Mesenchymal stem cell (in vitro differentiated cells and primary cell): ENCODE data around the gene CCDC150.

Experiments
- DNase-seq: peaks from one replicate; pipeline ENCODE4 v3.0.0-alpha.2; 2013
- H2AFZ ChIP-seq: one replicate; pipeline ENCODE4 v1.6.1; 2013; ENCODE audit warnings: low read depth, mild to moderate bottlenecking, control low read depth, inconsistent platforms, low read length, moderate library complexity
- H2AK5ac ChIP-seq: 2 replicates; pipeline ENCODE4 v1.6.1; 2013; ENCODE audit warnings: low read length, moderate library complexity, mild to moderate bottlenecking, inconsistent platforms; ENCODE audit not compliant: severe bottlenecking
- H2BK120ac ChIP-seq: one replicate; pipeline ENCODE4 v1.6.1; 2013; ENCODE audit warnings: low read depth, mild to moderate bottlenecking, inconsistent platforms, low read length, moderate library complexity
- H2BK12ac ChIP-seq, 2 experiments: one replicate each; pipeline ENCODE4 v1.6.1; 2013; ENCODE audit warnings: inconsistent platforms in 2 of 2, low read length in 2 of 2, mild to moderate bottlenecking in 2 of 2, moderate library complexity in 2 of 2, control low read depth in 1 of 2
- H2BK15ac ChIP-seq: one replicate; pipeline ENCODE4 v1.6.1; 2013; ENCODE audit warnings: mild to moderate bottlenecking, low read depth, inconsistent platforms; ENCODE audit not compliant: poor library complexity, severe bottlenecking
- H2BK5ac ChIP-seq: 2 replicates; pipeline ENCODE4 v1.6.1; 2013; ENCODE audit warnings: low read depth, mild to moderate bottlenecking, low read length, control low read depth, inconsistent platforms; ENCODE audit not compliant: poor library complexity, severe bottlenecking
- H3K14ac ChIP-seq, 2 experiments: one replicate each; pipeline ENCODE4 v1.6.1; 2013; ENCODE audit warnings: inconsistent platforms in 2 of 2, low read length in 2 of 2, control low read depth in 1 of 2, mild to moderate bottlenecking in 1 of 2, moderate library complexity in 1 of 2
- H3K18ac ChIP-seq, 2 experiments: one replicate each; pipeline ENCODE4 v1.6.1; 2013; ENCODE audit warnings: inconsistent platforms in 2 of 2, low read length in 2 of 2, control low read depth in 1 of 2, low read depth in 1 of 2, mild to moderate bottlenecking in 1 of 2
- H3K23ac ChIP-seq, 2 experiments: one replicate each; pipeline ENCODE4 v1.6.1; 2013; ENCODE audit warnings: inconsistent platforms in 2 of 2, low read length in 2 of 2, mild to moderate bottlenecking in 2 of 2, moderate library complexity in 2 of 2, control low read depth in 1 of 2
- H3K27ac ChIP-seq: 2 replicates; pipeline ENCODE4 v1.5.1; 2013; ENCODE audit warnings: mild to moderate bottlenecking, moderate library complexity, low read length, control low read depth, inconsistent platforms; ENCODE audit not compliant: poor library complexity, severe bottlenecking
- H3K27me3 ChIP-seq, 2 experiments: 2 replicates each; pipeline versions ENCODE4 v1.6.1 to v1.7.0; 2013; ENCODE audit warnings: low read length in 2 of 2, mild to moderate bottlenecking in 2 of 2, moderate library complexity in 2 of 2, control low read depth in 1 of 2, inconsistent platforms in 1 of 2; ENCODE audit not compliant: control insufficient read depth in 1 of 2, insufficient read depth in 1 of 2
- H3K36me3 ChIP-seq, 2 experiments: 2 replicates each; pipeline versions ENCODE4 v1.6.1 to v1.7.0; 2013; ENCODE audit warnings: low read length in 2 of 2, control low read depth in 1 of 2, inconsistent platforms in 1 of 2, low read depth in 1 of 2, mild to moderate bottlenecking in 1 of 2; ENCODE audit not compliant: insufficient read depth in 2 of 2, control insufficient read depth in 1 of 2
- H3K4ac ChIP-seq, 2 experiments: one replicate each; pipeline ENCODE4 v1.6.1; 2013; ENCODE audit warnings: inconsistent platforms in 2 of 2, low read length in 2 of 2, mild to moderate bottlenecking in 2 of 2, moderate library complexity in 2 of 2, control low read depth in 1 of 2, low read depth in 1 of 2
- H3K4me1 ChIP-seq: 2 replicates; pipeline ENCODE4 v1.6.1; 2013; ENCODE audit warnings: low read depth, low read length, control low read depth; ENCODE audit not compliant: control insufficient read depth, insufficient read depth
- H3K4me2 ChIP-seq: 2 replicates; pipeline ENCODE4 v1.6.1; 2013; ENCODE audit warnings: low read length, mild to moderate bottlenecking, inconsistent platforms; ENCODE audit not compliant: poor library complexity, severe bottlenecking
- H3K4me3 ChIP-seq, 2 experiments: 2 replicates each; pipeline versions ENCODE4 v1.5.1 to v1.7.0; 2013; ENCODE audit warnings: low read length in 2 of 2, mild to moderate bottlenecking in 2 of 2, control low read depth in 1 of 2, low read depth in 1 of 2; ENCODE audit not compliant: insufficient read depth in 1 of 2
- H3K79me1 ChIP-seq: replicated peaks from 2 replicates; pipeline ENCODE4 v1.6.1; 2013; ENCODE audit warnings: mild to moderate bottlenecking, control low read depth, low read length, inconsistent platforms; ENCODE audit not compliant: poor library complexity, severe bottlenecking
- H3K9ac ChIP-seq: 2 replicates; pipeline ENCODE4 v1.7.0; 2013; ENCODE audit warnings: mild to moderate bottlenecking, low read length, moderate library complexity
- H3K9me3 ChIP-seq: 2 replicates; pipeline ENCODE4 v1.7.0; 2013; ENCODE audit warnings: mild to moderate bottlenecking, low read length; ENCODE audit not compliant: control insufficient read depth
- H4K8ac ChIP-seq: one replicate; pipeline ENCODE4 v1.6.1; 2013; ENCODE audit warnings: inconsistent platforms, mild to moderate bottlenecking, low read length, moderate library complexity
- H4K91ac ChIP-seq: one replicate; pipeline ENCODE4 v1.6.1; 2013; ENCODE audit warnings: mild to moderate bottlenecking, low read length, inconsistent platforms
- whole genome bisulfite sequencing: methylation state at CpG from one replicate; pipeline ENCODE4 v1.1.7; 2013; ENCODE audit warnings: mixed read lengths; 5-methylcytosine and 5-hydroxymethylcytosine counted together

The CCDC150 gene

DNA sequence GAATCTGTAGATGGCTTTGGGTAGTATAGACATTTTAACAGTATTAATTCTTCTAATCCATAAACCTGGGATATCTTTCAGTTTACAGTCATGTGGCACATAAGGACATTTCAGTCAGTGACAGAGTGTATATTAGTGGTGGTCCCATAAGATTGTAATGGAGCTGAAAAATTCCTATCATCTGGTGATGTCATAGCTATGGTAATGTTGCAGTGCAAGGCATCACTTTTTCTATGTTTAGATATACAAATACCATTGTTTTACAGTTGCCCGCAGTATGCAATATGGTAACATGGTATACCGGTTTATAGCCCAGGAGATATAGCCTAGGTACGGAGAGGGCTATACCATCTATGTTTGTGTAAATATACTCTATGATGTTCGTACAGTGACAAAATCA, 9.7 kb downstream of the CCDC150 start:
- H3K4ac ChIP-seq: no peak overlapping the region
- no peak overlapping the region for H2BK12ac ChIP-seq
- H2BK15ac ChIP-seq: no peak overlapping the region

GRCh38 chr2:196651387-196652094, 12.0 kb downstream of the CCDC150 start:
- Histone ChIP-seq H3K79me1 (peaks cover 30% of the 10 kb centered on the region), H3K27me3 (no peaks in the 10 kb centered on the region), H3K4me2 (no peak overlapping the region), H4K8ac (no peak overlapping the region), H2BK5ac (no peak overlapping the region), H3K9ac (no peak overlapping the region), H2AK5ac (no peak overlapping the region), H3K23ac (no peak overlapping the region), H3K27ac (no peak overlapping the region), H3K36me3 (peaks cover 0 to 7% of the 10 kb centered on the region in 2 experiments), H2BK12ac (no peak overlapping the region), H3K4me1 (no peaks in the 10 kb centered on the region), H2BK15ac (no peak overlapping the region), H3K18ac (no peak overlapping the region), H2BK120ac (no peak overlapping the region), H2AFZ (no peak overlapping the region), H3K4me3 (peak overlapping the region in 1 of 2 experiments; percentile 50), H3K4ac (no peak overlapping the region), H3K9me3 (peaks cover 71% of the 10 kb centered on the region), H3K14ac (no peak overlapping the region), H4K91ac (no peak overlapping the region)
- 80% methylated on average over 3 of the region's 4 CpGs for WGBS
- no peak for DNase-seq

More for the DNA sequence above, 9.7 kb downstream of the CCDC150 start:
- Histone ChIP-seq H3K9ac (no peak overlapping the region), H3K23ac (no peak overlapping the region), H4K91ac (no peak overlapping the region), H3K4me3 (peak overlapping the region in 1 of 2 experiments; percentile 24), H2BK120ac (no peak overlapping the region), H3K27me3 (no peaks in the 10 kb centered on the region), H3K27ac (no peak overlapping the region), H3K4me2 (no peak overlapping the region), H2AFZ (no peak overlapping the region), H3K9me3 (peaks cover 62% of the 10 kb centered on the region), H2BK5ac (no peak overlapping the region), H3K18ac (no peak overlapping the region), H3K79me1 (peaks cover 24% of the 10 kb centered on the region), H3K14ac (no peak overlapping the region), H3K4me1 (no peaks in the 10 kb centered on the region), H4K8ac (no peak overlapping the region), H2AK5ac (no peak overlapping the region), H3K36me3 (peaks cover 0 to 7% of the 10 kb centered on the region in 2 experiments)
- WGBS: no CpG with 5 or more reads among the region's 4 CpGs
- DNase-seq: no peak

- H3K4ac ChIP-seq: no peak overlapping the region
- no peak overlapping the region for H4K8ac ChIP-seq
- no peak overlapping the region for H2AK5ac ChIP-seq
- peaks cover 77% of the 10 kb centered on the region for H3K9me3 ChIP-seq
- H2BK15ac ChIP-seq: no peak overlapping the region
- H3K23ac ChIP-seq: no peak overlapping the region
- H3K4me2 ChIP-seq: no peak overlapping the region
- H2BK12ac ChIP-seq: no peak overlapping the region
- H4K91ac ChIP-seq: no peak overlapping the region
- peak overlapping the region in 1 of 2 experiments; percentile 15 for H3K4me3 ChIP-seq
- no peak overlapping the region for H3K14ac ChIP-seq
- no peak overlapping the region for H3K18ac ChIP-seq
- WGBS: 93% methylated on average over 1 of the region's 1 CpG
- H2BK5ac ChIP-seq: no peak overlapping the region
- no peak overlapping the region for H3K27ac ChIP-seq
- peaks cover 30% of the 10 kb centered on the region for H3K79me1 ChIP-seq
- H3K9ac ChIP-seq: no peak overlapping the region
- no peak for DNase-seq
- no peaks in the 10 kb centered on the region for H3K4me1 ChIP-seq
- no peak overlapping the region for H2BK120ac ChIP-seq
- no peaks in the 10 kb centered on the region for H3K27me3 ChIP-seq
- H2AFZ ChIP-seq: no peak overlapping the region
- H3K36me3 ChIP-seq: peaks cover 0 to 7% of the 10 kb centered on the region in 2 experiments
Observed at GRCh38 chr2:196652869-196653268, 13.4 kb downstream of the CCDC150 start.

- H3K4ac ChIP-seq: no peak overlapping the region
- H3K18ac ChIP-seq: no peak overlapping the region
- H3K4me2 ChIP-seq: no peak overlapping the region
- DNase-seq: no peak
- no peak overlapping the region for H2BK15ac ChIP-seq
- peaks cover 0 to 7% of the 10 kb centered on the region in 2 experiments for H3K36me3 ChIP-seq
- H2AFZ ChIP-seq: no peak overlapping the region
- peaks cover 28% of the 10 kb centered on the region for H3K79me1 ChIP-seq
- H3K23ac ChIP-seq: no peak overlapping the region
- no peak overlapping the region for H2AK5ac ChIP-seq
- H2BK12ac ChIP-seq: no peak overlapping the region
- no peak overlapping the region for H4K91ac ChIP-seq
- no peaks in the 10 kb centered on the region for H3K27me3 ChIP-seq
- H2BK5ac ChIP-seq: no peak overlapping the region
- no peak overlapping the region for H3K27ac ChIP-seq
- no peaks in the 10 kb centered on the region for H3K4me1 ChIP-seq
- H3K4me3 ChIP-seq: no peak overlapping the region
- H3K9me3 ChIP-seq: peaks cover 72% of the 10 kb centered on the region
- H2BK120ac ChIP-seq: no peak overlapping the region
- 94% methylated on average over 1 of the region's 1 CpG for WGBS
- H3K14ac ChIP-seq: no peak overlapping the region
- no peak overlapping the region for H3K9ac ChIP-seq
- H4K8ac ChIP-seq: no peak overlapping the region
Observed at GRCh38 chr2:196653843-196654242, 14.3 kb downstream of the CCDC150 start.
